Fibroblast of skin of left quadriceps (primary cell): Measurements from ENCODE around the gene IL11.

Source experiments
- DNase-seq, 2 experiments: peaks; one replicate each; pipeline ENCODE4 v3.0.0-alpha.2; 2013; ENCODE audit warnings: low read depth in 2 of 2

IL11 gene

GRCh38 chr19:55372316-55373081 is 2.2 kb upstream of the IL11 start:
- DNase-seq: no peak

- DNase-seq: peak; percentile 55 to 57
These were observed 484 bp downstream of the IL11 start for GRCh38 chr19:55369653-55370304.

- DNase-seq: no peak
These were observed 1.3 kb downstream of the IL11 start for GRCh38 chr19:55368701-55369563.

- no peak for DNase-seq
These were observed 2.2 kb downstream of the IL11 start for GRCh38 chr19:55368106-55368505.

- DNase-seq: no peak
These were observed 3.5 kb downstream of the IL11 start for GRCh38 chr19:55366790-55367189.

- DNase-seq: no peak
These were observed 4.3 kb downstream of the IL11 start for GRCh38 chr19:55365964-55366363.

- DNase-seq: no peak
These were observed 5.0 kb downstream of the IL11 start for GRCh38 chr19:55365245-55365644.

GRCh38 chr19:55362990-55363716 is 7.1 kb downstream of the IL11 start, which contains the start of gene GARIN5B:
GARIN5B (minus strand) TSS chr19:55363260; CDS start chr19:55363066, 194 bp downstream.
- DNase-seq: no peak

GRCh38 chr19:55362174-55362989 is 7.9 kb downstream of the IL11 start:
- no peak for DNase-seq

GRCh38 chr19:55360902-55361301 is 9.4 kb downstream of the IL11 start:
- DNase-seq: no peak

GRCh38 chr19:55358943-55359908 is 11.0 kb downstream of the IL11 start:
- DNase-seq: no peak

GRCh38 chr19:55358493-55358892 is 11.8 kb downstream of the IL11 start:
- DNase-seq: no peak

- no peak for DNase-seq
These were observed 14.9 kb downstream of the IL11 start for GRCh38 chr19:55355213-55355821.

- DNase-seq: no peak
These were observed 15.5 kb downstream of the IL11 start, which contains the start of gene COX6B2 for GRCh38 chr19:55354698-55355212. COX6B2 (minus strand) TSS chr19:55354719; CDS start chr19:55354521, 198 bp downstream.

- no peak for DNase-seq
These were observed 16.2 kb downstream of the IL11 start for GRCh38 chr19:55353803-55354697.

- DNase-seq: no peak
These were observed 16.9 kb downstream of the IL11 start for GRCh38 chr19:55353356-55353802.

- no peak for DNase-seq
These were observed 17.6 kb downstream of the IL11 start for GRCh38 chr19:55352549-55353145.
